Neural progenitor cell (in vitro differentiated cells): ENCODE data around the gene IDUA. TPM values are rescaled to one million over a fixed set of nuclear protein-coding genes. Genes with fewer than 3 reads are reported as not detected.

ENCODE experiments used
- DNase-seq: peaks from one replicate; pipeline ENCODE4 v3.0.0-alpha.2; 2016; ENCODE audit warnings: low spot score
- H2AFZ ChIP-seq: fragments of 200-600 bp; sonication (generic); replicated peaks from 2 replicates; pipeline ENCODE4 v1.6.1; 2016; ENCODE audit warnings: antibody characterized with exemption
- H3F3A ChIP-seq: fragments of 200-600 bp; sonication (generic); 2 replicates; pipeline ENCODE4 v1.6.1; 2016; ENCODE audit warnings: antibody characterized with exemption, low read depth
- H3K27ac ChIP-seq: fragments of 200-600 bp; sonication (generic); 2 replicates; pipeline ENCODE4 v1.5.1; 2016; ENCODE audit warnings: mild to moderate bottlenecking
- H3K27me3 ChIP-seq: fragments of 200-600 bp; sonication (generic); 2 replicates; pipeline ENCODE4 v1.6.1; 2016; ENCODE audit warnings: mild to moderate bottlenecking, moderate library complexity
- H3K36me3 ChIP-seq: fragments of 200-600 bp; sonication (generic); 2 replicates; pipeline ENCODE4 v1.5.1; 2016
- H3K4me1 ChIP-seq: fragments of 200-600 bp; sonication (generic); 2 replicates; pipeline ENCODE4 v1.6.1; 2016; ENCODE audit warnings: mixed run types
- H3K4me2 ChIP-seq: fragments of 200-600 bp; sonication (generic); 2 replicates; pipeline ENCODE4 v1.6.1; 2016
- H3K4me3 ChIP-seq: fragments of 200-600 bp; sonication (generic); 2 replicates; pipeline ENCODE4 v1.5.1; 2016
- H3K79me2 ChIP-seq: fragments of 200-600 bp; sonication (generic); 2 replicates; pipeline ENCODE4 v1.6.1; 2016; ENCODE audit warnings: low read depth
- H3K9ac ChIP-seq: fragments of 200-600 bp; sonication (generic); 2 replicates; pipeline ENCODE4 v1.6.1; 2016
- H3K9me3 ChIP-seq: fragments of 200-600 bp; sonication (generic); 2 replicates; pipeline ENCODE4 v1.5.1; 2016; ENCODE audit warnings: low read depth
- H4K20me1 ChIP-seq: fragments of 200-600 bp; sonication (generic); 2 replicates; pipeline ENCODE4 v1.6.1; 2016; ENCODE audit warnings: low read depth
- H3K27ac Mint-ChIP-seq: 3 replicates; pipeline ENCODE4 v1.8.0; 2021; ENCODE audit warnings: mixed read lengths
- H3K27me3 Mint-ChIP-seq: 2 replicates; pipeline ENCODE4 v1.8.0; 2022; ENCODE audit warnings: low read depth, mild to moderate bottlenecking, inconsistent platforms, moderate library complexity, mixed read lengths; ENCODE audit not compliant: insufficient read depth
- H3K36me3 Mint-ChIP-seq: 3 replicates; pipeline ENCODE4 v1.8.0; 2021; ENCODE audit warnings: mixed read lengths
- H3K4me1 Mint-ChIP-seq: 3 replicates; pipeline ENCODE4 v1.8.0; 2021; ENCODE audit warnings: mixed read lengths
- H3K4me3 Mint-ChIP-seq: 3 replicates; pipeline ENCODE4 v1.8.0; 2021; ENCODE audit warnings: mild to moderate bottlenecking, moderate library complexity, mixed read lengths
- H3K9me3 Mint-ChIP-seq: 3 replicates; pipeline ENCODE4 v1.8.0; 2020; ENCODE audit warnings: mixed read lengths
- CTCF ChIP-seq: fragments of 200-600 bp; sonication (generic); IDR thresholded peaks from 2 replicates; pipeline ENCODE4 v1.5.1; 2017; ENCODE audit warnings: antibody characterized with exemption, mild to moderate bottlenecking
- EZH2 ChIP-seq: fragments of 200-600 bp; sonication (generic); IDR thresholded peaks from 2 replicates; pipeline ENCODE4 v1.6.1; 2017; ENCODE audit warnings: antibody characterized with exemption, mild to moderate bottlenecking, moderate library complexity
- EZH2phosphoT487 ChIP-seq: fragments of 200-600 bp; sonication (generic); IDR thresholded peaks from 2 replicates; pipeline ENCODE4 v1.6.1; 2017; ENCODE audit warnings: antibody characterized with exemption
- total RNA-seq: library from RNA; depleted of rRNA; stranded (reverse); fragments of >200 nt; gene quantifications from 2 replicates; pipeline ENCODE4 v1.2.3, GENCODE V29; 2015; ENCODE audit warnings: low replicate concordance

The IDUA gene
- total RNA-seq, 1 donor from 2014 or later = 0.47 TPM

- H3F3A ChIP-seq = peaks cover 46% of the 10 kb centered on the region
- H3K27me3 Mint-ChIP-seq = peaks cover 40% of the 10 kb centered on the region
- peaks cover 50% of the 10 kb centered on the region for H4K20me1 ChIP-seq
- H3K4me2 ChIP-seq = peak within 1 kb of the TSS; percentile 89
- H3K4me3 ChIP-seq = peak within 1 kb of the TSS; percentile 56
- H3K9ac ChIP-seq = no peak within 1 kb of the TSS
- H3K4me1 Mint-ChIP-seq = peaks cover 18% of the 10 kb centered on the region
- H3K79me2 ChIP-seq = peaks cover 4% of the 10 kb centered on the region
- TF ChIP-seq CTCF (no peak), EZH2 (peak; percentile 39), EZH2phosphoT487 (peak; percentile 29)
- H3K36me3 ChIP-seq = no peaks in the 10 kb centered on the region
- peaks cover 9% of the 10 kb centered on the region for H3K9me3 Mint-ChIP-seq
- peaks cover 2% of the 10 kb centered on the region for H3K36me3 Mint-ChIP-seq
- no peak within 1 kb of the TSS for H3K27ac Mint-ChIP-seq
- H3K27ac ChIP-seq = no peak within 1 kb of the TSS
- H2AFZ ChIP-seq = no peak within 1 kb of the TSS
- H3K27me3 ChIP-seq = peaks cover 61% of the 10 kb centered on the region
- peak within 1 kb of the TSS; percentile 85 for H3K4me3 Mint-ChIP-seq
- no peaks in the 10 kb centered on the region for H3K9me3 ChIP-seq
- peak; percentile 94 for DNase-seq
- H3K4me1 ChIP-seq = peaks cover 31% of the 10 kb centered on the region
Measured at GRCh38 chr4:1011022-1011665, 24.3 kb downstream of the IDUA start, which contains the start of gene FGFRL1. Gene FGFRL1, plus strand, starts transcription at chr4:1011626. Its CDS starts 860 bp downstream, at chr4:1012486.

- peaks cover 7% of the 10 kb centered on the region for H3K9me3 Mint-ChIP-seq
- H3F3A ChIP-seq = peaks cover 46% of the 10 kb centered on the region
- no peak overlapping the region for H2AFZ ChIP-seq
- peak overlapping the region; percentile 50 for H3K4me3 ChIP-seq
- H3K27me3 Mint-ChIP-seq = peaks cover 36% of the 10 kb centered on the region
- H3K4me3 Mint-ChIP-seq = no peak overlapping the region
- peaks cover 9% of the 10 kb centered on the region for H3K79me2 ChIP-seq
- peaks cover 56% of the 10 kb centered on the region for H3K27me3 ChIP-seq
- peaks cover 54% of the 10 kb centered on the region for H4K20me1 ChIP-seq
- peaks cover 2% of the 10 kb centered on the region for H3K36me3 Mint-ChIP-seq
- H3K4me2 ChIP-seq = no peak overlapping the region
- peaks cover 18% of the 10 kb centered on the region for H3K4me1 Mint-ChIP-seq
- no peaks in the 10 kb centered on the region for H3K9me3 ChIP-seq
- no peak for DNase-seq
- no peak overlapping the region for H3K27ac Mint-ChIP-seq
- TF ChIP-seq EZH2 (no peak), CTCF (no peak), EZH2phosphoT487 (no peak)
- no peak overlapping the region for H3K27ac ChIP-seq
- H3K4me1 ChIP-seq = peaks cover 31% of the 10 kb centered on the region
- H3K36me3 ChIP-seq = no peaks in the 10 kb centered on the region
- H3K9ac ChIP-seq = no peak overlapping the region
Measured at GRCh38 chr4:1011666-1012033, 24.8 kb downstream of the IDUA start.

GRCh38 chr4:1012034-1012739 lies 25.3 kb downstream of the IDUA start:
- DNase-seq = peak; percentile 77
- H3K4me2 ChIP-seq = peak overlapping the region; percentile 89
- peaks cover 31% of the 10 kb centered on the region for H3K4me1 ChIP-seq
- H2AFZ ChIP-seq = no peak overlapping the region
- peaks cover 51% of the 10 kb centered on the region for H3K27me3 ChIP-seq
- TF ChIP-seq EZH2phosphoT487 (no peak), CTCF (no peak), EZH2 (no peak)
- peaks cover 18% of the 10 kb centered on the region for H3K4me1 Mint-ChIP-seq
- H3K9ac ChIP-seq = no peak overlapping the region
- peak overlapping the region; percentile 56 for H3K4me3 ChIP-seq
- peaks cover 11% of the 10 kb centered on the region for H3K79me2 ChIP-seq
- H3K9me3 Mint-ChIP-seq = peaks cover 2% of the 10 kb centered on the region
- peaks cover 46% of the 10 kb centered on the region for H3F3A ChIP-seq
- peaks cover 33% of the 10 kb centered on the region for H3K27me3 Mint-ChIP-seq
- no peaks in the 10 kb centered on the region for H3K36me3 Mint-ChIP-seq
- no peak overlapping the region for H3K27ac ChIP-seq
- no peaks in the 10 kb centered on the region for H3K36me3 ChIP-seq
- H4K20me1 ChIP-seq = peaks cover 58% of the 10 kb centered on the region
- H3K27ac Mint-ChIP-seq = no peak overlapping the region
- no peaks in the 10 kb centered on the region for H3K9me3 ChIP-seq
- peak overlapping the region; percentile 74 for H3K4me3 Mint-ChIP-seq
